DND-41 (cell line): ENCODE measurements around the gene MAPRE3.

Experiments used
- ATAC-seq: fragments of 200-7000 bp; cut with Tn5 transposase; 3 replicates; pipeline ENCODE4 v1.9.1; 2021; ENCODE audit warnings: low read depth; ENCODE audit not compliant: insufficient read depth
- DNase-seq: peaks from one replicate; pipeline ENCODE4 v3.0.0-alpha.2; 2020
- H2AFZ ChIP-seq: 2 replicates; pipeline ENCODE4 v1.6.0; 2012; ENCODE audit warnings: low read depth, low read length
- H3K27ac ChIP-seq: 2 replicates; pipeline ENCODE4 v1.5.1; 2012; ENCODE audit warnings: low read length, inconsistent platforms
- H3K27me3 ChIP-seq: fragments of 200-600 bp; sonication (generic); 2 replicates; pipeline ENCODE4 v1.6.0; 2012; ENCODE audit warnings: low read length, mild to moderate bottlenecking, inconsistent platforms; ENCODE audit not compliant: insufficient read depth, poor library complexity
- H3K36me3 ChIP-seq: 2 replicates; pipeline ENCODE4 v1.5.1; 2012; ENCODE audit warnings: low read length, inconsistent platforms; ENCODE audit not compliant: insufficient read depth
- H3K4me1 ChIP-seq: 2 replicates; pipeline ENCODE4 v1.5.1; 2012; ENCODE audit warnings: mild to moderate bottlenecking, low read length; ENCODE audit not compliant: insufficient read depth
- H3K4me2 ChIP-seq: 2 replicates; pipeline ENCODE4 v1.6.0; 2012; ENCODE audit warnings: mild to moderate bottlenecking, moderate library complexity, low read length, inconsistent platforms; ENCODE audit not compliant: insufficient read depth
- H3K4me3 ChIP-seq, 2 experiments: fragments of 200-600 bp in 1 of 2; shearing (Covaris generic) in 1 of 2; 2 replicates each; pipeline ENCODE4 v1.5.1; 2012 to 2016; ENCODE audit warnings: inconsistent platforms in 2 of 2, low read length in 2 of 2, mild to moderate bottlenecking in 2 of 2, low read depth in 1 of 2, moderate library complexity in 1 of 2
- H3K79me2 ChIP-seq: 2 replicates; pipeline ENCODE4 v1.6.0; 2012; ENCODE audit warnings: low read length, inconsistent platforms; ENCODE audit not compliant: insufficient read depth
- H3K9ac ChIP-seq: 2 replicates; pipeline ENCODE4 v1.6.0; 2012; ENCODE audit warnings: low read depth, mild to moderate bottlenecking, inconsistent platforms, low read length, moderate library complexity
- H3K9me3 ChIP-seq: 2 replicates; pipeline ENCODE4 v1.5.1; 2012; ENCODE audit warnings: low read length, moderate library complexity, mild to moderate bottlenecking, inconsistent platforms; ENCODE audit not compliant: insufficient read depth, severe bottlenecking
- H4K20me1 ChIP-seq: 2 replicates; pipeline ENCODE4 v1.6.0; 2012; ENCODE audit warnings: low read length; ENCODE audit not compliant: insufficient read depth
- EZH2 ChIP-seq: IDR thresholded peaks from 3 replicates; pipeline ENCODE4 v1.6.1; 2012; ENCODE audit warnings: borderline replicate concordance, low read depth, mild to moderate bottlenecking, moderate library complexity, low read length, inconsistent platforms; ENCODE audit not compliant: severe bottlenecking
- TF ChIP-seq, protein P1 (sequence below): IDR thresholded peaks from 2 replicates; pipeline ENCODE4 v1.5.1; 2012; ENCODE audit warnings: borderline replicate concordance, low read length, moderate library complexity, mild to moderate bottlenecking; ENCODE audit not compliant: poor library complexity, severe bottlenecking; ENCODE audit errors: extremely low read depth

Gene MAPRE3

DNA sequence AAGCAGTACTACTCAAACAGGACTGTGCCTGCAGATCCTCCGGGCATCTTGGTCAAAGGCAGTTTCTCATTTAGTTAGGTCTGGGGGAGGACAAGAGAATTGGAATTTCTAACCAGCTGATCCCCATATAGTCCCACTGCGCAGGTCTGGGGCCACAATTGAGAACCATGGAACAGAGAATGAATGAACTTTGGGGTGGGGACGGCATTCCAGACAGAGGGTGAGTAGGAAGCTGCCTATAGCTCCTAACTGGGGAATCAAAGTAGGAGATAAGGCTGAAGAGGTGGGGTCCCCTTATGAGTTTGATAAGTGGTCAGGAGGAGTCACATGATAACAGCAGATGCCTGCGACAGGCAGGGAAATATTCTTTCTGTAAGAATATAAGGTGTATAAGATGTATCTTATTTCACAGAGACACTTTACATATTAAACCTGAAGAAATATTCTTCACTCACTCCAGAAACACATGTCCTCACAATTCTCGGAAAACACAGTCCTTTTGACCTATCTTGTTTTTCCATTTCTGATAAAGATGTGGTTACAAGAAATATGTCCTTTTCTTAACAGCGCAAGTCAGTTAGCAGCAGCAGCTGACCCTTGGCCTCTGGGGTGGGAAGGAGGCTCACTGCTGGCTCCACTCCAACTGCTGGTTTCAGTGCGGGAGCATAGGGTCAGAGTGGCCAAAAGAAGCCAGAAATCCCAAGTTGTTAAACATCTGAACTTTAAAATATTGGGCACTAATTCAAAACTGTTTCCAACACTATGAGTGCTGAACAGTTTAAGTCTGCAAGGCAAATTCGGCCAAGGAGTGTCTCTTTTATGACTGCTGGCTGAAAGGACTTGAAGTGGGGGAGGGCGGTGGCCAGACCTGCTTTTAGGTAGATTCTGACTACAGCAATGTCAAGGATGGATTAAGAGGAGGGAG is 49.8 kb downstream of the MAPRE3 start:
- no peak overlapping the region for H3K27ac ChIP-seq
- H3K9ac ChIP-seq = no peak overlapping the region
- H3K27me3 ChIP-seq = no peaks in the 10 kb centered on the region
- H3K36me3 ChIP-seq = no peaks in the 10 kb centered on the region; the same call in 1 of the 2 replicates
- H4K20me1 ChIP-seq = no peaks in the 10 kb centered on the region
- no peaks in the 10 kb centered on the region for H3K79me2 ChIP-seq
- no peak overlapping the region for H2AFZ ChIP-seq
- no peaks in the 10 kb centered on the region for H3K9me3 ChIP-seq
- TF ChIP-seq EZH2 = no peak
- ATAC-seq (no peak), DNase-seq (no peak)
- peaks cover 5% of the 10 kb centered on the region for H3K4me1 ChIP-seq
- H3K4me2 ChIP-seq = no peak overlapping the region
- no peak overlapping the region for H3K4me3 ChIP-seq

DNA sequence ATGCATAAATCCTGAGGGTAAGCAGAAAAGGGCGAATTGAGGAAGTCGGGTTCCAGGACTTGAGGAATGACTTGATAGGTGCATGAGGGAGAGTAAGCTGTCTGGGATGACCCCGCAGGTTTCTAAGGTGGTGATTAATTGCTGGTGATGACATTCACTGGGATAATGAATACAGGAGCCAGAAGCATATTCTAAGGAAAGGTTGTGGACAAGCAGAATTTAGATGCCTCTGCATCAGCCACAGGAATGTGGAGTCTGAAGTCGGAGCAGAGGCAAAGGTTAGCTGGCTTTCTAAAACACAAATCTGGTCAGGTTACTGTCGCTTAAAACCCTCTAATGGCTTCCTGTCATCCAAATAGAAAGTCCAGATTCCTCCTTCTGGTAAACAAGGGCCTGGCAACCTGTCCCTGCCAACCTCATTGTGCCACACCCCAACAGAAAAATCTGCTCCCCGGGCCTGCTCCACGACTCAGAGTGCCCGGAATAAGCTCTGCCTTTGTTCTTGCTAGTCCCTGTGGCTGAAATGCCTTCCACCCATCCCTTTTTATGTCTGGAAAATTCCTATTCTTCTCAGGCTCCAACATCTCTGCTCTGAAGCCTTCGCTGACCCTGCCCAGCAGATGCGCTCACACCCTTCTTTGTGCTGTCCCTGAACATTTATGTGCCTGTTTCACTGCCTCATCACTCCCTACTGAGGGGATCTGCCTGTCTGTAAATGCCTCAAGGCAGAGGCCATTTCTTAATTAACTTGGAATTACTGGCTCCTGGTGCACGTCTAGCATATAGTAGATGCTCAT is 51.0 kb downstream of the MAPRE3 start:
- no peak for TF ChIP-seq EZH2
- TF ChIP-seq, protein P1, sequence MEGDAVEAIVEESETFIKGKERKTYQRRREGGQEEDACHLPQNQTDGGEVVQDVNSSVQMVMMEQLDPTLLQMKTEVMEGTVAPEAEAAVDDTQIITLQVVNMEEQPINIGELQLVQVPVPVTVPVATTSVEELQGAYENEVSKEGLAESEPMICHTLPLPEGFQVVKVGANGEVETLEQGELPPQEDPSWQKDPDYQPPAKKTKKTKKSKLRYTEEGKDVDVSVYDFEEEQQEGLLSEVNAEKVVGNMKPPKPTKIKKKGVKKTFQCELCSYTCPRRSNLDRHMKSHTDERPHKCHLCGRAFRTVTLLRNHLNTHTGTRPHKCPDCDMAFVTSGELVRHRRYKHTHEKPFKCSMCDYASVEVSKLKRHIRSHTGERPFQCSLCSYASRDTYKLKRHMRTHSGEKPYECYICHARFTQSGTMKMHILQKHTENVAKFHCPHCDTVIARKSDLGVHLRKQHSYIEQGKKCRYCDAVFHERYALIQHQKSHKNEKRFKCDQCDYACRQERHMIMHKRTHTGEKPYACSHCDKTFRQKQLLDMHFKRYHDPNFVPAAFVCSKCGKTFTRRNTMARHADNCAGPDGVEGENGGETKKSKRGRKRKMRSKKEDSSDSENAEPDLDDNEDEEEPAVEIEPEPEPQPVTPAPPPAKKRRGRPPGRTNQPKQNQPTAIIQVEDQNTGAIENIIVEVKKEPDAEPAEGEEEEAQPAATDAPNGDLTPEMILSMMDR = no peak
- Histone ChIP-seq H3K4me1 (no peaks in the 10 kb centered on the region), H3K27ac (no peak overlapping the region), H3K27me3 (no peaks in the 10 kb centered on the region), H4K20me1 (no peaks in the 10 kb centered on the region), H3K4me2 (no peak overlapping the region), H3K79me2 (no peaks in the 10 kb centered on the region), H3K4me3 (no peak overlapping the region), H3K9ac (no peak overlapping the region), H3K36me3 (peaks cover 6% of the 10 kb centered on the region; the same call in 1 of the 2 replicates), H2AFZ (no peak overlapping the region), H3K9me3 (no peaks in the 10 kb centered on the region)
- no peak for DNase-seq
- ATAC-seq = no peak

DNA sequence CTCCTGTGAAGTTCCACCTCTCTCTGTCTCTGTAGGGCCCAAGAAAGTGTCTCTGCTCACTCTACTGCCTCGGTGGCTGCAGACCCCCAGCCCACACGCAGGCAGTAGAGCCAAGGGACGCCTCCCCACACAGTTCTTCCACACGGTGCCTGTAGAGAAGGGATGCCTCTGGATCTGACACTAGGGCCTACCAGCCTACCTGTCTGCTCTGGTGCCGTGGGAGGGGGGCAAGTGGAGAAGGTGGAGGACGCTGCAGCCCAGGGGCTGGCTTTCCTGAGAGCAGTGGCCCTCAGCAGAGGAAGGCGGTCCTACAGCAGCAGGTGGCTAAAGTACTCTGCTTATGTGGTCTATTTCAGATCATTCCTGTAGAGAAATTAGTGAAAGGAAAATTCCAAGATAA is 53.3 kb downstream of the MAPRE3 start:
- ATAC-seq = no peak
- Histone ChIP-seq H3K4me1 (no peaks in the 10 kb centered on the region), H3K36me3 (peaks cover 6% of the 10 kb centered on the region; the same call in 1 of the 2 replicates), H3K27ac (no peak overlapping the region), H3K79me2 (0 out of 2 replicates have a peak, but pooled peaks cover 3% of the 10 kb centered on the region), H3K9me3 (no peaks in the 10 kb centered on the region), H3K4me3 (no peak overlapping the region), H3K27me3 (no peaks in the 10 kb centered on the region), H3K4me2 (no peak overlapping the region), H2AFZ (no peak overlapping the region), H3K9ac (no peak overlapping the region), H4K20me1 (peaks cover 9% of the 10 kb centered on the region; the same call in 1 of the 2 replicates)
- TF ChIP-seq, protein P1 = no peak
- TF ChIP-seq EZH2 = no peak
- DNase-seq = no peak

DNA sequence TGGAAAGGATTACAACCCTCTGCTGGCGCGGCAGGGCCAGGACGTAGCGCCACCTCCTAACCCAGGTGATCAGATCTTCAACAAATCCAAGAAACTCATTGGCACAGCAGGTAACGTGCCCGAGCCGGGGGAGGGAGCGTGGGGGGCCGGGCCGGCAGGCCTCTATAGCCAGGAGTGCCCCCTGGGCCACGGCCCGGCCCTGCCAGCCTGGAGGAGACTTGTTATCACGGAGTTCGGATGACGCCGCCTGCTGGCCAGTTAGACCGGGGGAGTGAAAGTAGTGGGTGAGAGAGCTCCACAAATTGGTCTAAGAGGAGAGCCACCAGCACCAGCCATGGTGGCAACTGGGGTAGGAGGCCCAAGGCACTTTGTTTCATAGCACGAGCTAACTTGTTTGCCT is 53.8 kb downstream of the MAPRE3 start:
- peaks cover 4% of the 10 kb centered on the region; the same call in 1 of the 2 replicates for H3K79me2 ChIP-seq
- DNase-seq (no peak), ATAC-seq (no peak)
- H2AFZ ChIP-seq = no peak overlapping the region
- no peaks in the 10 kb centered on the region for H3K27me3 ChIP-seq
- H4K20me1 ChIP-seq = peaks cover 9% of the 10 kb centered on the region; the same call in 1 of the 2 replicates
- no peaks in the 10 kb centered on the region for H3K4me1 ChIP-seq
- H3K4me3 ChIP-seq = no peak overlapping the region
- H3K27ac ChIP-seq = no peak overlapping the region
- no peaks in the 10 kb centered on the region for H3K9me3 ChIP-seq
- no peak overlapping the region for H3K9ac ChIP-seq
- H3K36me3 ChIP-seq = peaks cover 8% of the 10 kb centered on the region
- no peak overlapping the region for H3K4me2 ChIP-seq
- TF ChIP-seq, protein P1 = no peak
- no peak for TF ChIP-seq EZH2
